ENCODE measurements around the gene ANO5.
"Not testable (repeated sequence)": the region's sequence is repeated elsewhere in the genome, so short reads cannot be mapped to it uniquely, and the experiment has no call there.

Gene ANO5

GRCh38 chr11:22197139-22198005 is 4.5 kb downstream of the ANO5 start:
- DNase-seq (ENCODE audit: low read depth, low spot score): no peak

- no peak for DNase-seq (ENCODE audit: low read depth, low spot score)
Measured at GRCh38 chr11:22199243-22199642, 6.4 kb downstream of the ANO5 start.

- DNase-seq (ENCODE audit: low read depth, low spot score): no peak
Measured at GRCh38 chr11:22203281-22203680, 10.4 kb downstream of the ANO5 start.

GRCh38 chr11:22207162-22207561 is 14.3 kb downstream of the ANO5 start:
- no peak for DNase-seq (ENCODE audit: low read depth, low spot score)

- DNase-seq (ENCODE audit: low read depth, low spot score): no peak
Measured at GRCh38 chr11:22208151-22208858, 15.4 kb downstream of the ANO5 start.

GRCh38 chr11:22216940-22217339 is 24.1 kb downstream of the ANO5 start:
- no peak for DNase-seq (ENCODE audit: low read depth, low spot score)

- DNase-seq (ENCODE audit: low read depth, low spot score): no peak
Measured at GRCh38 chr11:22221143-22221542, 28.3 kb downstream of the ANO5 start.

GRCh38 chr11:22225190-22225589 is 32.3 kb downstream of the ANO5 start:
- no peak for DNase-seq (ENCODE audit: low read depth, low spot score)

GRCh38 chr11:22234743-22235142 is 41.9 kb downstream of the ANO5 start:
- DNase-seq (ENCODE audit: low read depth, low spot score): peak; percentile 48

GRCh38 chr11:22244986-22245592 is 52.2 kb downstream of the ANO5 start:
- peak; percentile 35 for DNase-seq (ENCODE audit: low read depth, low spot score)

- DNase-seq (ENCODE audit: low read depth, low spot score): no peak
Measured at GRCh38 chr11:22246992-22247391, 54.1 kb downstream of the ANO5 start.

GRCh38 chr11:22249871-22250270 is 57.0 kb downstream of the ANO5 start:
- DNase-seq (ENCODE audit: low read depth, low spot score): no peak

GRCh38 chr11:22256876-22257275 is 64.0 kb downstream of the ANO5 start:
- no peak for DNase-seq (ENCODE audit: low read depth, low spot score)

- no peak for DNase-seq (ENCODE audit: low read depth, low spot score)
Measured at GRCh38 chr11:22263613-22264012, 70.7 kb downstream of the ANO5 start.

GRCh38 chr11:22268983-22269624 is 76.2 kb downstream of the ANO5 start:
- DNase-seq (ENCODE audit: low read depth, low spot score): not testable (repeated sequence)

- no peak for DNase-seq (ENCODE audit: low read depth, low spot score)
Measured at GRCh38 chr11:22273781-22274180, 80.9 kb downstream of the ANO5 start.

- no peak for DNase-seq (ENCODE audit: low read depth, low spot score)
Measured at GRCh38 chr11:22275600-22275999, 82.7 kb downstream of the ANO5 start.

GRCh38 chr11:22276535-22276934 is 83.7 kb downstream of the ANO5 start:
- DNase-seq (ENCODE audit: low read depth, low spot score): no peak

GRCh38 chr11:22284991-22285390 is 92.1 kb downstream of the ANO5 start:
- not testable (repeated sequence) for DNase-seq (ENCODE audit: low read depth, low spot score)

- DNase-seq (ENCODE audit: low read depth, low spot score): no peak
Measured at GRCh38 chr11:22302368-22302767, 109.5 kb downstream of the ANO5 start.

- no peak for DNase-seq (ENCODE audit: low read depth, low spot score)
Measured at GRCh38 chr11:22304337-22304961, 111.6 kb downstream of the ANO5 start.

- no peak for DNase-seq (ENCODE audit: low read depth, low spot score)
Measured at GRCh38 chr11:22317656-22318055, 124.8 kb downstream of the ANO5 start.
